NCI-H2029 (cell line): ENCODE data around the gene RNF182.
"Not testable (repeated sequence)": the region's sequence is repeated elsewhere in the genome, so short reads cannot be mapped to it uniquely, and the experiment has no call there.

Experiments
- DNase-seq: peaks from one replicate; lab custom pipeline; 2025; lab: John Stamatoyannopoulos, UW

RNF182 gene

GRCh38 chr6:14001329-14002012, 76.7 kb downstream of the RNF182 start:
- DNase-seq = no peak

GRCh38 chr6:14002176-14002947, 77.6 kb downstream of the RNF182 start:
- no peak for DNase-seq

GRCh38 chr6:14004258-14004657, 79.5 kb downstream of the RNF182 start:
- DNase-seq = no peak

GRCh38 chr6:14008809-14009208, 84.1 kb downstream of the RNF182 start:
- DNase-seq = no peak

GRCh38 chr6:14009431-14009830, 84.7 kb downstream of the RNF182 start:
- no peak for DNase-seq

- peak; percentile 32 for DNase-seq
Measured at GRCh38 chr6:14010275-14010674, 85.5 kb downstream of the RNF182 start.

GRCh38 chr6:14012313-14013030, 87.7 kb downstream of the RNF182 start:
- DNase-seq = no peak

- DNase-seq = no peak
Measured at GRCh38 chr6:14015964-14016363, 91.2 kb downstream of the RNF182 start.

- DNase-seq = no peak
Measured at GRCh38 chr6:14016432-14016831, 91.7 kb downstream of the RNF182 start.

GRCh38 chr6:14016935-14017625, 92.3 kb downstream of the RNF182 start:
- DNase-seq = no peak

- DNase-seq = no peak
Measured at GRCh38 chr6:14017626-14018475, 93.1 kb downstream of the RNF182 start.

- not testable (repeated sequence) for DNase-seq
Measured at GRCh38 chr6:14018559-14018958, 93.8 kb downstream of the RNF182 start.

GRCh38 chr6:14020551-14020950, 95.8 kb downstream of the RNF182 start:
- DNase-seq = no peak

- DNase-seq = no peak
Measured at GRCh38 chr6:14021449-14021848, 96.7 kb downstream of the RNF182 start.

- no peak for DNase-seq
Measured at GRCh38 chr6:14022673-14023072, 97.9 kb downstream of the RNF182 start.

GRCh38 chr6:14023855-14024254, 99.1 kb downstream of the RNF182 start:
- DNase-seq = no peak

GRCh38 chr6:14025160-14025559, 100.4 kb downstream of the RNF182 start:
- DNase-seq = no peak

- DNase-seq = no peak
Measured at GRCh38 chr6:14026831-14027539, 102.2 kb downstream of the RNF182 start.

- no peak for DNase-seq
Measured at GRCh38 chr6:14028631-14029030, 103.9 kb downstream of the RNF182 start.

GRCh38 chr6:14029605-14030004, 104.9 kb downstream of the RNF182 start:
- no peak for DNase-seq
